KG1 (cell line): ENCODE measurements around the gene TMEM198.

Experiments used
- DNase-seq: peaks from one replicate; lab custom pipeline; 2025; lab: John Stamatoyannopoulos, UW

TMEM198 gene

DNA sequence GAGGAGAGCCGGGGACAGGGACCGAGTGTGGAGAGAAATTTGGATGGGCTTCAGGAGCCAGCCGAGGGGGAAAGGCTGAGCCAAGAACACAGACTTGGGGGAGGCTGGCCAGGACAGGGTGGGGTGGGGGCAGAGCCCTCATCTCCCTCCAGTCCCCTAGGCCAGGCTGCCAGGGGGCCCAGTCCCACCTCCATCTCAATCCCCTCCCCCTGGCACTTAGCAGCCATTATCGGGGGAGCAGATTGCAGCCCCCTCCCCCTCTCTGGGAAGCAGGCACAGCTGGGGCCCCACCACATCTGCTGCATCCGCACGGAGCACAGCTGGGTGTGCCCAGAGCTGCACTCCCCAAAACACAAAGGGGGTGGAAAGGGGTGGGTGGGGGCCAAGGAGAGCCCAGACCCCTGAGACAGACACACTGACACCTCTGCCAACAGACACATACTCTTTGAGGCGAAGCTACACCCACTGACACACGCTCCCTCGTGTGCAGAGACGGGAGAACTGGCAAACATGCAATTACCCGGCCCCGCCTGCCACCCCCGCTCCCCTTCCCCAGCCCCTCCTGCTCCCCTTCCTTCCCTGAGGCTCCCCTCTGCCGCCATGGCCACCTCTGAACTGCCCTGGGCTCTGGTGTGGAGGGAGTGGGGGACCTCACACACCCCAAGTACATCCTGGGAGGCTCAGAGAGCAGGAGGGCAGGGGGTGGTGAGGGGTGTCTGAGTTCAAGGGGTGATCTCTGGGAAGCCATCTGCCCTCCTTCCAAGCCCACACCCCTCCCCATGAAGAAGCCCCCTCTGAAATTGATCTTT lies 34.7 kb upstream of the TMEM198 start:
- DNase-seq, result no peak

DNA sequence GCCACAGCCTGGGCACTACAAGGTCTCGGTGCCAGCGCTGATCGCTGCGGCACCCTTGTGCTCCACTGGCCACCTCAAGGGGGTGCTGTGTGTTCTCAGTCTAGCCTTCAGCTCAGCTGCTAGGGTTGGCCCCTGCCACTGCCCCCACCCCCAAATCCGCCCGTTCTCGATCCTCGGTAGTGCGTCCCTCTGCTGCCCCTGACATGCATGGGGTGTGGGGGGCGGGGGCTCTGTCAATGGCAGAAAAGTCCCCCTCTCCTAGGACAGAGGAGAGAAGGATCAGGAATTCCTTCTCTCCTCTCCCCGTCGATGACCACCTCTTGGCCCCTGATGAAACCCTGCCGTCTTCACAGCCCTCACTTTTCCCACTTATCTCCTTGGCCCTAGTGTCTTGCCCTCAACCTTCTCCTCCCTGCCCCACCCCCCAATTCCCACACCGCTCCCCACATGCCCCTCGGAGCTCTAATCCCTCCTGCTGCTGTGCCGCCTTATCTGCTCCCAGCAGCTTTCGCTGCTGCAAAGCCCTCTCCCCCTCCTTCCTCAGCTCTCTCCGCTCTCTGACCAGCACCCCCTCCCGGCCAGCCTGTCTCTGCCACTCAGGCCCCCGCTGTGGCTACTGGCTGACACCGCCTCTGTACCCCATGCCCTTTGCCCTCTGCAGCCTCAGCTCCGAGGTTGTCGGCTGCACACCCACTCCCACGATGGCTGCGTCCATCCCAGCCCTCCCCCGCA lies 33.9 kb upstream of the TMEM198 start:
- DNase-seq, result peak; percentile 15

GRCh38 chr2:219510512-219511135 lies 33.2 kb upstream of the TMEM198 start:
- no peak for DNase-seq

DNA sequence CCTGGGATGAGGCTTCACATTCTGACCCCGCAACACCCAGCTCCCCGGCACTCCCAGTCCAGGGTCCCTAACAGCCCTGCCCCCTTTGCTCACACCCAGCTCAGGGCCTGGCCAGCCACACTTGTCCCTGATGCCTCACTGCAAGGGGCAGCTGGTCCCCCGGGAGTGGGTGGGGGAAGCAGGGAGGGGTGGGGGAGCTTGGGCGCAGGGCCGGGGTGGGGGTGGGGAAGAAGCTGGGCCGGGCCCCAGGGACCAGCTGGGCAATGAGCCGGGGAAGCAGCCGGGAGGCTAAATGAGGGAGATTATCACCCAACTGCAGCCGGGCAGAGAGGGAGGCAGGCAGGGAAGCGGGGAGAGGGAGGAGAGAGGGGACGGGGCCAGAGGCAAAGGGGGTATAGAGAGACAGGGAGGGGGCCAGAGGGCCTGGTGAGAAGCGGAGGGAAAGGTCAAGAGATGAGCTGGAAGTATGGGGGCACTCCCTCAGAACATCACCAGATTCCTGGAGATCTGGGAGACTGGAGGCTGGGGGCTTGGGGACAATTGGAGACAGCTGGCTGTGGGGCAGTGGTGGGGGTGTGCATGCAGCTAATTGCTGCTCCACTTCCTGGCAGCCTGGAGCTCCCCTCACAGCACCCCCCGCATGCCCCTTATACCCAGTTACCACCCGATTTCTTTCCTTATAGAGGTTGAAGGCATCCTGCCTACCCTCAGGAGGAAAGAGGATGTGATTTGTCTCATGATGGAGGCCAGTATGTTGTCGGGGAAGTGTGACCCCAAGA lies 32.1 kb upstream of the TMEM198 start:
- DNase-seq, result no peak

DNA sequence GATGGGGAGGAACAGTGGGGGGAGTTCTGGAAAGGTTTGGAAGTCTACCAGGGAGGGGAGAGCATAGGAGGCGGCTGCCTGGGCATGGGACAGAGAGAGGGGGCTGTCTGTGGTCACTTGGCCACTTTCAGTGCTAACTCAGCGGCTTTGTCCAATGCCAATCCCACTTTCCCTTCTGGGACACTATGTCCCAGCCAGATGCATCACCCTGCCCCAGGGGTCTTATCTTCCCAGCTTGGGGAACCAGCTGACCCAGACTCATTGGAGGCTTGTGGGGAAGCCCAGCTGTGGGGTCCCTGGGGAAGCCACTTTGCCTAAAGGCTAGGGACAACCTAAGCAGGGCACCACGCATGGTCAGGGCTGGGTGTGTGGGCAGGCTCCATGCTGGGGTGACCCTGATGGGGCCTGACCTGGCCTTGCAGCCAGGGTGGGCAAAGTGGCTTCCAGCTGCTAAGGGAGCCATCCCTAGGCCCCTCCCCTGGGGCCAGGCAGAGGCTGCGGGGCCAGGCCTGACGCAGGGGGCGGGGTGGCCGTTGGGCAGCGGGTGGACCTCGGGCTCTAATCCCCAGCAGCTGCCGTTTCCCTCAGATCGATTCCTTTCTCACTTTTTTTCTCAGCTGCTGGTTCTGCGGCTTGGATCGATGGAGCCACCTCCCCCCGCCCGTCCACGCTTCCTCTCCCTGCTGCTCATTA lies 31.2 kb upstream of the TMEM198 start:
- no peak for DNase-seq

- DNase-seq, result no peak
Observed at GRCh38 chr2:219513787-219514186, 30.0 kb upstream of the TMEM198 start.

- no peak for DNase-seq
Observed at GRCh38 chr2:219514196-219514761, 29.5 kb upstream of the TMEM198 start, which contains the start of gene ASIC4. Gene ASIC4 (plus strand): TSS chr2:219514482. CDS start chr2:219514725, 243 bp downstream.

- no peak for DNase-seq
Observed at GRCh38 chr2:219514836-219515235, 29.0 kb upstream of the TMEM198 start.

DNA sequence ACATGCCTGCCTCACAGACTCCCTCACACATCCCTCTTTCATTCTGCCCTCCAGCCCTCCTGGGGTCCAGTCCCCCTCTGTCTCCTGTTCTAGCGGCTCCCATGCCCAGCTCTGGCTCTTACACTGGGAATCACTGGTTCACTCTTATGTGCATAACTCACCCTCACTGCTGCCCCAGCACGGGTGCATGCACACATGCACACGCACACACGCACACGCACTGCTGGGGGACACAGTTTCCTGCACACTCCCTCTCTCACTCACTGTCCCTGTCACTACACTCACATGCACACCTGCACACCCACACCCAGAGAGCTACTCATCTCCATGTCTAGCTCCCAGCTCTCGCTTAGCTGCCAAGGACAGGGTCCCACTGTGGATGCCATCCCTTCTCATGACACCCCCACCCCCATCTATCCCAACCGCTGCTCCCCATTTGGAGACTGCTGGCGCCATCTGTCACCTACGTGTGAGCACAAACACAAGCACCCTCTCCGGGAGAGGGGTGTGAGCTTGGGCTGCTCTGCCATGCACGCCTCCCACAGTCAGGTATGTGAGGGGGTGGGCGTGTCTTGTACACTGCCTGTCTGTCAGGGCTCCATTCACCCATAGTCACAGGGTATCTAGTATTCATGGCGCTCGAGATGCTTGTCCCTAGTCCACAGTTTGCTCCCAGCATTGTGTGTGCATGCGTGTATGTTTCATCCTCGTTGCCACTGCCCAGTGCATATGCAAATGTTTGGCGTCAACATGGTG lies 27.8 kb upstream of the TMEM198 start:
- DNase-seq, result no peak

- no peak for DNase-seq
Observed at GRCh38 chr2:219516888-219517287, 26.9 kb upstream of the TMEM198 start.

DNA sequence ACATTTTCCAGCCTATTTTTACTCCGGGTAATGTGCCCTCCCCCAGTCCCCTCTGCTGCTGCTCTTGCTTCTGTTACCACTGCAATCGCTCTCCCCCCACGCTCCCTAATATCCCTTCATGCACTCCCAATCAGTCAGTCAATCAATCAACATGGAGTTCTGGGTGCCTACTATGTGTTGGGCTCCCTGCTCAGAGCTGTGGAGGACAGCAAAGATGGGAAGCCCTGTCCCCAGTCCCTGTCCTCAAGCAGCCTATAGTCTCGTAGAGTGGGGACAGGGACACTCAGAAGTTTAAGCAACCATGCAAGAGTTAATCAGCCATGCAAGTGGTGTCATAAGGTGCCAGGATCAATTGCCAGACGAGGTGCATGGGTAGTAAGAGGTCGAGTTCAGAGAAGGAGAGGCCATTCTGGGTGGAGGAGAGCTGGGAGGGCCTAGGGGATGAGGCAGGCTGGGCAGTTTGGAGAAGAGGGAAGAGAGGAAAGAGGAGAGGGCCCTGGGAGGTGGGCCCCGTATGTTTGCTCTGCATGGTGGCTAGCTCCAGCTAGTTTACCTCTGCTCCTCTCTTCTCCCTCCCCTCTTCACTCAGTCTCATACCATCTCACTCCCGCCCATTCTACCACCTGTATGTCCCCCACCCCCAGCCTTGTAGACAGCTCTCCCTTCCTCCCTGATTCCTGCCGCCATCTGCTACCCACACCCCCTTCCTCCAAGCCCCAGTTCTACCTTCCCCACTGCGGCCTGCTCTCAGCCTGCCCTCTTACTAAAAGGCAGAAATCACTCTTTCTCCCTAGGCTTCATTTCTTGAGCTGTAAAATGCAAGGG lies 25.7 kb upstream of the TMEM198 start:
- DNase-seq, result no peak

GRCh38 chr2:219519526-219519916 lies 24.3 kb upstream of the TMEM198 start:
- DNase-seq, result no peak

- DNase-seq, result no peak
Observed at GRCh38 chr2:219520079-219520478, 23.7 kb upstream of the TMEM198 start.

DNA sequence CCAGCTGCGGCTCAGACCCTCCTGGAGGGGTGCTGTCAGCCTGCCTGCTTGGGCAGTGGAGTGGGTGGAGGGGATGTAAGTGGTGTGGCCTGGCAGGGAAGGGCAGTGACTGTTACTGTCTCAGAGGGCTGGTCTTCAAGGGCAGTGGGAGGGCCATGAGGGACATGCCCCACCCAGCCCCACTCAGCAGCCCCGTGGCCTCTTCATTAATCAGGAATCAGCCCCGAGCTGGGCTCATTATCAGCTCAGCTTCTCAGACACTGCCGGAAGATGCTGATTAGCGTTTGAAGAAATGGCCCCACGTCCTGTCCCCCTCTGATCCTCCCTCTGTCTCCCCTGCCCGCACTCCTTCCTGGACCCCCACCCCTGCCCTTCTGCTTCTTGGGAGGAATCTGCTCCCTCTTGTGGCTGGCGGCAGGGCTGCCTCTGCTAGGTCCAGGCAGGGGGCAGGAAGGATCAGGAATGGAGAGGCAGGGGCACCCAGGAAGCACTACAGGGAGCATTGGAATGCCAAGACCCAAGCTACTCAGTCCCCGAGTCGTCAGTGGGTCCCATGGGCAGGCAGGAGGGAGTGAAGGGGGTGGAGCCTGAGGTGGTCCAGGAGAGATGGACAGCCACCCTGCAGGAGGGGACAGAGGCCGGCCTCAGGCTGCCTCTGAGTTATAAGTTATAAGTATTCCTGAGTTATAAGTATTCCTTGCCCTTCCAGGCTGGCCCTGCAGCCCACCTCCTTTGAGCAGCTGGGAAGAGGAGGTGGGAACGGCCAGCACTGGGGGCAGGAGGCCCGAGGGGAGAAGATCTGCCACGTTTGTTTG lies 22.6 kb upstream of the TMEM198 start:
- DNase-seq, result no peak

DNA sequence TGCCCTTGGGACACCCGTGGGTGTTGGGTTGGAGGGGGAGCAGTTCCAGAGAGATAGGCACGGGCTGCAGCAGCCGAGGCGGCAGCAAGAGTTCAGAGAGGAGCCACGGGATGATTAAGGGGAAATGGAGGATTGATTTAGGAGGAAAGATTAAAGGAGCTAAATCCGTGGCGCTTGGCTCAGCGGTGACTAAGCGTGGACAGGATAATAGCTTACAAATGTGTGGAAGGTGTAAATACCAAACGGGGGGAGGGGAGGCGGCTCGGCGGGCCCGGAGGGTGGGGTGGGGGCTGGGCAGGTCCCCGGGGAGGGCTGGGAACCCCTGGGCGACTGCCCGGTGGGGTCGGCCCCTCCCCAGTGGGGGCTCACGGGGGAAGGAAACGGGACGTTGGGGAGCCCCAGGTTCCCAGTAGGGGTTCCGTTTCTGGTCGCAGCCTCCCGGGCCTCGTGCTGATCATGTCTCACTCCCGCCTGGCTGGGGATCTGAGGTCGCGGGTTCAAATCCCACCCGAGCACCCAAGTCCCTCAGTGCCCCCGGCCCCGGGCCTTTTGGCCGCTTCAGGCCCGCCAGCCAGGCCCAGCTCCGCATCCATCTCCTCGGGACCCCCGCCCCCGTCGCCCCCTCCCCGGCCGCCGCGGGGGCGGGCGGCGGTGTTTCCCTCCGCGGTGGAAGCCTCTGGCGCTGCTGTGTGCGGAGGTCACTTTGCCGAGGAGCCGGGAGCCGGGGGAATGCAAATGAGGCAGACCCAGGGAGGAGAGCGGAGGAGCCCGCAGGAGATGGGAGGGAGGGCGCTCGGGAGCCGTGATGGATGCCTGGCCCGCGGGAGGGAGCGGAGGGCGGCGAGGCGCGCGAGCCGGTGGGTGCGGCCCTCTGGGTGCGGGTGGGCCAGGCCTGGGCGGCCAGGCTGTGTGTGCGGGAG lies 21.5 kb upstream of the TMEM198 start:
- no peak for DNase-seq

GRCh38 chr2:219523031-219523671 lies 20.7 kb upstream of the TMEM198 start:
- DNase-seq, result no peak

DNA sequence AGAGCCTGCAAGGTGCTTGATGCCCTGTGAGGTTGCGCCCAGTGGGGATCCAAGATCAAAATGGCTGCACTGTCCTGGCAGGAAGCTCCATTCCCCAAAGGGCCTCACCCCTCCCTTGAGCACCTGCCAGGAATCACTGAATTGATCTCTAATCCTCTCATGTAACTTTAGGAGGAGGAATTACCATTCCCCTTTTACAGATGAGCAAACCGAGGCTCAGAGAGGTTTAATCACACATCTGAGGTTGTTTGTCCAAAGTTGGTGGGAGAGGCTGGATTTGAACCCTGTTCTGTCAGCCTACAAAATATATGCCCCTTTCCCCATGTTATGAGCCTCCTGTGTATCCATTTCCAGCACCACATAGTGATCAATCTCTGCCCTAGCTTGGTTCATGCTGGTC lies 19.0 kb upstream of the TMEM198 start:
- no peak for DNase-seq
